ENCODE data around the gene SAFB.

The SAFB gene

GRCh38 chr19:5588441-5588840 is 34.4 kb upstream of the SAFB start:
- H3K4me2 ChIP-seq (ENCODE audit: low read length), result no peak overlapping the region
- no peak overlapping the region for H3K9ac ChIP-seq (ENCODE audit: low read depth, low read length)
- H3K4me1 ChIP-seq (ENCODE audit: control insufficient read depth, insufficient read depth, low read length), result peaks cover 18% of the 10 kb centered on the region
- no peak overlapping the region for H3K4me3 ChIP-seq (ENCODE audit: low read length)
- H3K36me3 ChIP-seq (ENCODE audit: insufficient read depth, low read length), result peaks cover 67% of the 10 kb centered on the region
- no peaks in the 10 kb centered on the region for H3K9me3 ChIP-seq (replicated peaks; ENCODE audit: low read length)
- H3K27me3 ChIP-seq (ENCODE audit: control insufficient read depth, insufficient read depth, low read length), result no peaks in the 10 kb centered on the region

DNA sequence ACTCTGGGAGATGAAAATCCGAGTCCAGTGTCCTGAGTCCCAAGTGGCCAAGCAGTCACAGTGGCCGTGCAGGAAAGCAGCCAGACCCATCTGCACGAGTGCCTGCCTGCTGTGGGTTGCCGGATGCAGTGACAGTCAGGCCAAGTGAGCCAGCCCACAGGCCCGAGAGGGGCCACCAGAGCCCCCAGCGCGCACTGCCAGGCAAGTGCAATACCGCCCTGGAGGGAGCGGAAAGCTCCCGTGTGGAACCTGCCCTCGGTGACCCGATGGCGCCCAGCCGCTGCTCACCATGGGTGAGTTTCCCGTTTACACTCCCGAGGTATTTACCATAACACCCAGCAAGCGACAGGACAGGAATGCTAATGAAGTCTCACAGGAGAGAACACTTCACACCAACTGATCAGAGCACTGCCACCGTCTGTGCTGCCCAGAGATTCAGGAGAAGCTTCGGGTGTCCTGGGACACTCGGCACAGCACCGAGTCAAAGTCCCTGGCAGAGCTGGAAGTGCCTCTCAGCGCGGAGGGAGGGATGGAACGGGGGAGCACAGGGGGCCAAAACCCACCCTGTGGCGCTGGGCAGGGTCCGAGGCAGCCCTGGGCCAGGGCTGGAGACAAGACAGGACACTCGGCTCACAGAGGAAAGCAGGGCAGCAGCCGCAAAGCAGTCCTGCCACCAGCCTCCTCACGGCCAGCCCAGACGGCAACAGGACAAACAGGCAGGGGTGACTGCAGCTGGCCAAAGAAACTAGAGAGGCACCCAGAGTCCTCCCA is 33.8 kb upstream of the SAFB start:
- Histone ChIP-seq H3K4me1 (ENCODE audit: control insufficient read depth, insufficient read depth, low read length) (peaks cover 18% of the 10 kb centered on the region), H3K4me2 (ENCODE audit: low read length) (no peak overlapping the region), H3K9me3 (replicated peaks; ENCODE audit: low read length) (no peaks in the 10 kb centered on the region), H3K4me3 (ENCODE audit: low read length) (no peak overlapping the region), H3K9ac (ENCODE audit: low read depth, low read length) (no peak overlapping the region), H3K36me3 (ENCODE audit: insufficient read depth, low read length) (peaks cover 73% of the 10 kb centered on the region), H3K27me3 (ENCODE audit: control insufficient read depth, insufficient read depth, low read length) (no peaks in the 10 kb centered on the region)

DNA sequence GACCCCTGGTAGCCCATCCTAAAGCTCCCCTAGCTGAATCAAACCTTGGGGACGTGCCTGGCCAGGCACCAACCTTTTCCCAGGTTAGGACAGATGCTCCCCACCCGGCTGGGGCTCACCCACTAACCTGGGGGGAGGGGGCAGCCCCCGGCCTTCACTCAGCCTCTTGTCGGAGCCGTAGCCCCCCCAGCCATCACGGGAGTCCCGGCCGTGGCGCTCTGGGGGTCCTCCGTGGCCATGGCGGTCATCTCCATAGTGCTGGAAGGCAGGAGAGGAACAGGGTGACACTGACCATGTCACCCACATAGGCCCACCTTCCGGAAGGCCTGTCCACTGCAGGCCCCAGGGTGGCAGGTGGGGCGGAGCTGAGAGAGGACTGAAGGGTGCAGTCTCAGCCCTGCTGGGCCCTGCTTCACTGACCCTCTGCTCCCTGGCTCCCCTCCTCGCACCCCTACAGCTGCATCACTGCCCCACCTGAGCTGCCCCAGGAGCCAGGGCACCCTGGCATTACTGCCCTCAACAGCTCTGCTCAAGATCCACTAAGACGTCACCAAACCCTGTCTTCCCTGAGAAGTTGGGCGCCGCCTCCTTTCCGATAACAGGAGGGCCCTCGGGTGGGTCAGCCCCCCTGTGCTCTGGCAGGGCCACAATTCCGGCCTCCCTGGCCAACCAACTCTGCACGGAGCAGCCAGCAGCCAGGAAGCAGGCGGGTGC is 32.6 kb upstream of the SAFB start:
- Histone ChIP-seq H3K4me3 (ENCODE audit: low read length) (no peak overlapping the region), H3K36me3 (ENCODE audit: insufficient read depth, low read length) (peaks cover 85% of the 10 kb centered on the region), H3K27me3 (ENCODE audit: control insufficient read depth, insufficient read depth, low read length) (no peaks in the 10 kb centered on the region), H3K4me2 (ENCODE audit: low read length) (no peak overlapping the region), H3K9me3 (replicated peaks; ENCODE audit: low read length) (no peaks in the 10 kb centered on the region), H3K4me1 (ENCODE audit: control insufficient read depth, insufficient read depth, low read length) (peaks cover 15% of the 10 kb centered on the region), H3K9ac (ENCODE audit: low read depth, low read length) (no peak overlapping the region)

DNA sequence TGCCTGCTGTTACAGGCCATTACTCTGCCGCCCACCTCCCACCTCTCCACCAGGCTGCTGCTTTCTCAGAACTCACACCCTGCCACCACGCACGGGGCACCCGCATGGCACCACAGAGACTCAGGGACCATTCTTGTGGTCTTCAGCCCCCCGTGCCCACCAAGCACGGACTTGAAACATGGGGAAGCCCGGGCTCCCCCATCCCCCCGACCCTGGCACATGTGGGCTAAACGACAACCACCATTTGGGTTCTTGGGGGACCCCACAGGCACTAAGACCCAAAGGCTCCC is 32.1 kb upstream of the SAFB start:
- Histone ChIP-seq H3K36me3 (ENCODE audit: insufficient read depth, low read length) (peaks cover 90% of the 10 kb centered on the region), H3K27me3 (ENCODE audit: control insufficient read depth, insufficient read depth, low read length) (no peaks in the 10 kb centered on the region)

DNA sequence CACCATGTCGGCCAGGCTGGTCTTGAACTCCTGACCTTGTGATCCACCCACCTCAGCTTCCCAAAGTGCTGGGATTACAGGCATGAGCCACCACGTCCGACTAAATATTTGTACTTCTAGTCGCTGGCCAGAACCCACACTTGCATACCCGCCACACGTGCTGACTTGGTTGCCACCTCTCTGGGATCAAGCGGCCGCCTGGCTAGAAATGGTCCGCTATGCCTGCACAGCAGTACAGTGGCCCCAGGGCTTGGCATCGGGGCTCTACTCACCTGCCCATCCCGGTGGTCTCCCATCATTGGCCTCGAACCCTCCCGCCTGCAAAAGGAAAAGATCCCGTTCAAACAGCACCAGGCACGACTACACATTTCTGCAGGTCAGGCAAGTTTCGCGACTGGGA is 31.4 kb upstream of the SAFB start:
- Histone ChIP-seq H3K4me2 (ENCODE audit: low read length) (no peak overlapping the region), H3K9ac (ENCODE audit: low read depth, low read length) (no peak overlapping the region), H3K4me3 (ENCODE audit: low read length) (no peak overlapping the region), H3K9me3 (replicated peaks; ENCODE audit: low read length) (no peaks in the 10 kb centered on the region), H3K4me1 (ENCODE audit: control insufficient read depth, insufficient read depth, low read length) (peaks cover 3% of the 10 kb centered on the region), H3K27me3 (ENCODE audit: control insufficient read depth, insufficient read depth, low read length) (no peaks in the 10 kb centered on the region), H3K36me3 (ENCODE audit: insufficient read depth, low read length) (peaks cover 96% of the 10 kb centered on the region)

More for the DNA sequence above, 32.1 kb upstream of the SAFB start:
- peaks cover 10% of the 10 kb centered on the region for H3K4me1 ChIP-seq (ENCODE audit: control insufficient read depth, insufficient read depth, low read length)
- no peak overlapping the region for H3K4me2 ChIP-seq (ENCODE audit: low read length)
- no peak overlapping the region for H3K4me3 ChIP-seq (ENCODE audit: low read length)
- H3K9me3 ChIP-seq (replicated peaks; ENCODE audit: low read length), result no peaks in the 10 kb centered on the region
- H3K9ac ChIP-seq (ENCODE audit: low read depth, low read length), result no peak overlapping the region

GRCh38 chr19:5592531-5593342 is 30.1 kb upstream of the SAFB start:
- Histone ChIP-seq H3K36me3 (ENCODE audit: insufficient read depth, low read length) (peaks cover 95% of the 10 kb centered on the region), H3K4me1 (ENCODE audit: control insufficient read depth, insufficient read depth, low read length) (no peaks in the 10 kb centered on the region), H3K9ac (ENCODE audit: low read depth, low read length) (no peak overlapping the region), H3K4me2 (ENCODE audit: low read length) (no peak overlapping the region), H3K9me3 (replicated peaks; ENCODE audit: low read length) (no peaks in the 10 kb centered on the region), H3K27me3 (ENCODE audit: control insufficient read depth, insufficient read depth, low read length) (no peaks in the 10 kb centered on the region), H3K4me3 (ENCODE audit: low read length) (no peak overlapping the region)

DNA sequence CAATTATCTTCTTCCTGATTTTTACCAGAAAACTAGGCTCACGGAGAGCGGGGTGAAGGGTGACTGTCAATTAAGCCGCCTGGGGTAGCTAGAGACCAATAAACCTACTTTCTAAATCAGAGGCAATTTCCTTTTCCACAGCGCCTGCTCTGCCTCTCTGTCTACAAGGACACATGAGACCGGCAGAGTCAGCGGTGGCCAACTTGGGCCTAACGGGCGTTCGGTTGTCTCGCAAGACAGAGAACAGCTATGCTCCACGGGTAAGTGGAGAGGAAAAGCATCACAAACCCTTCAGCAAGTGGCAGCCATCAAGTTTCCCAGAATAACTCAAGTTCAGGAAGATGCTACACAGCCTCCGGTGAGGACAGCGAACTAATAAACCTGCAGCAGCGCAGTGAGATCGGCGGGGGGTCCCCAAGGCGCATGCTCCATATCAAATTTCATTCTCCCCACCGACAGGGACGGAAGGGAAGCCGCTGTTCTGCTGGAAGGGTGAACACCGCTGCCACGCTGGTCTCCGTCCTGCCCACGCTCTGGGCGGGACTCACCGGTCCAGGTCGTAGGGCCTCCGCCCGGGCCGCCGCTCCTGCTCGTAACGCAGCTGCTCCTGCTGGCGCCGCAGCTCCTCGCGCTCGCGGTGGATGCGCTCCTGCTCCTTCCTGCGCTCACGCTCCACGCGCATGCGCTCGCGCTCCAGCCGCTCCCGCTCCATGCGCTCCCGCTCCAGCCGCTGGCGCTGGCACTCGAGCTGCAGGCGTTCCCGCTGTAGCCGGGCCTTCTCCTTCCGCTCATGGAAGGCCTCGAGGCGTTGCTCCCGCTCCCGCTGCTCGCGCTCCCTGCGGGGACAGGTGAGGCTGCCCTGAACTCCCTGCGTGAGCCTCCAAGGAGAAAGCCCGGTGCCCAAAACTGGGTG is 29.3 kb upstream of the SAFB start:
- H3K4me2 ChIP-seq (ENCODE audit: low read length), result no peak overlapping the region
- no peaks in the 10 kb centered on the region for H3K9me3 ChIP-seq (replicated peaks; ENCODE audit: low read length)
- H3K4me3 ChIP-seq (ENCODE audit: low read length), result no peak overlapping the region
- H3K36me3 ChIP-seq (ENCODE audit: insufficient read depth, low read length), result peaks cover 95% of the 10 kb centered on the region
- H3K4me1 ChIP-seq (ENCODE audit: control insufficient read depth, insufficient read depth, low read length), result no peaks in the 10 kb centered on the region
- H3K27me3 ChIP-seq (ENCODE audit: control insufficient read depth, insufficient read depth, low read length), result no peaks in the 10 kb centered on the region
- H3K9ac ChIP-seq (ENCODE audit: low read depth, low read length), result no peak overlapping the region

DNA sequence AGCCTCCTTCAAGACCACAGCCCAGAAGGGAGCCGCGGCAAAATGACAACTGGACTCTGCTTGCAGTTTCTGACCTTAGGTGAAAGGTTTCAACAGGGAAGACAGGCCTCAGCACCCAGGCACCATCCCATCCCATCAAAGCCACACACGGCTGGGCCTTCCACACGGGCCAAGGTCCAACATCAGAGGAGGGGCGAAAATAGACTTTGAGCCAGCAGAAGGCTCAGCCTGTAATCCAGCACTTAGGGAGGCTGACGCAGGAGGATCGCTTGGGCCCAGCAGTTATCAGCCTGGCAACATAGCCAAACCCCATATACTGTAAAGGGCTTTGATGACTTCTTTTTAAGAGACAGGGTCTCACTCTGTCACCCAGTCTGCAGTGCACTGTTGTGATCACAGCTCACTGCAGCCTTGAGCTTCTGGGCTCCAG is 28.3 kb upstream of the SAFB start:
- no peaks in the 10 kb centered on the region for H3K9me3 ChIP-seq (replicated peaks; ENCODE audit: low read length)
- peaks cover 95% of the 10 kb centered on the region for H3K36me3 ChIP-seq (ENCODE audit: insufficient read depth, low read length)
- H3K4me2 ChIP-seq (ENCODE audit: low read length), result no peak overlapping the region
- H3K4me1 ChIP-seq (ENCODE audit: control insufficient read depth, insufficient read depth, low read length), result no peaks in the 10 kb centered on the region
- H3K9ac ChIP-seq (ENCODE audit: low read depth, low read length), result no peak overlapping the region
- H3K27me3 ChIP-seq (ENCODE audit: control insufficient read depth, insufficient read depth, low read length), result no peaks in the 10 kb centered on the region
- no peak overlapping the region for H3K4me3 ChIP-seq (ENCODE audit: low read length)

DNA sequence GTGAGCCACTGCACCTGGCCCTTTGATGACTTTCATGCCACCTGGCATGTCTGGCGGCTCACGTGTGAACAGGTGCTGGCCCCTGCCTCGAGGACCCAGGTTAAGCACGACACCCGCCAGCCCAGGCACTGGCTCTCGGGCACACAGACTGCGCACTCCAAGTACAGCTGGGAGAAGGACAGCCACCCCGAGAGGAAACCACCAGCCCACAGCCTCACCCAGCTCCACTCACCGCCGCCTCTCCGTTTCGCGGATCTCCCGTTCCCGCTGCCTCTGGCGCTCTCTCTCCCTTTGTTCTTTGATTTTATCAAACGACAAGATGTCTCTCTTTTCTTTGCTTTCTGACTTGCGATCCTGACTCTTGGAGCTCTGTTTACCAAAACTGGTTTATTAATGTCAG is 27.8 kb upstream of the SAFB start:
- Histone ChIP-seq H3K4me3 (ENCODE audit: low read length) (no peak overlapping the region), H3K27me3 (ENCODE audit: control insufficient read depth, insufficient read depth, low read length) (no peaks in the 10 kb centered on the region), H3K4me1 (ENCODE audit: control insufficient read depth, insufficient read depth, low read length) (no peaks in the 10 kb centered on the region), H3K9me3 (replicated peaks; ENCODE audit: low read length) (no peaks in the 10 kb centered on the region), H3K4me2 (ENCODE audit: low read length) (no peak overlapping the region), H3K9ac (ENCODE audit: low read depth, low read length) (no peak overlapping the region), H3K36me3 (ENCODE audit: insufficient read depth, low read length) (peaks cover 95% of the 10 kb centered on the region)

DNA sequence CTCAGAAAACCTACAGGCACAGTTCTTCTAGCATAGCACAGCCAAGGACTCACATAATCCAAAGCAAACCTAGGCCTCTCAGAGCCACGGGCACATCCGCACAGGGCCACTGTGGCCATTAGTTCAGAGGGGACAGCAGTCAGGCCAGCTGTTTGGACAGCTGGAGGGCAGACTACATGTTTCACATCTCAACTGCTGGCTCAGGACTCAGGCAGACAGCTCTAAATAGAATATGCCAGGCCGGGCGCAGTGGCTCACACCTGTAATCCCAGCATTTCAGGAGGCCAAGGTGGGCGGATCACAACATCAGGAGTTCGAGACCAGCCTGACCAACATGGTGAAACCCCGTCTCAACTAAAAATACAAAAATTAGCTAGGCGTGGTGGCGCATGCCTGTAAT is 27.1 kb upstream of the SAFB start:
- H3K4me3 ChIP-seq (ENCODE audit: low read length), result no peak overlapping the region
- peaks cover 95% of the 10 kb centered on the region for H3K36me3 ChIP-seq (ENCODE audit: insufficient read depth, low read length)
- H3K27me3 ChIP-seq (ENCODE audit: control insufficient read depth, insufficient read depth, low read length), result no peaks in the 10 kb centered on the region
- H3K9ac ChIP-seq (ENCODE audit: low read depth, low read length), result no peak overlapping the region
- H3K9me3 ChIP-seq (replicated peaks; ENCODE audit: low read length), result no peaks in the 10 kb centered on the region
- H3K4me2 ChIP-seq (ENCODE audit: low read length), result no peak overlapping the region
- H3K4me1 ChIP-seq (ENCODE audit: control insufficient read depth, insufficient read depth, low read length), result no peaks in the 10 kb centered on the region

GRCh38 chr19:5600797-5601196 is 22.1 kb upstream of the SAFB start:
- Histone ChIP-seq H3K36me3 (ENCODE audit: insufficient read depth, low read length) (peaks cover 80% of the 10 kb centered on the region), H3K4me1 (ENCODE audit: control insufficient read depth, insufficient read depth, low read length) (peaks cover 4% of the 10 kb centered on the region), H3K4me2 (ENCODE audit: low read length) (no peak overlapping the region), H3K27me3 (ENCODE audit: control insufficient read depth, insufficient read depth, low read length) (no peaks in the 10 kb centered on the region), H3K4me3 (ENCODE audit: low read length) (no peak overlapping the region), H3K9ac (ENCODE audit: low read depth, low read length) (no peak overlapping the region), H3K9me3 (replicated peaks; ENCODE audit: low read length) (no peaks in the 10 kb centered on the region)
